IMR-90 (cell line): Measurements from ENCODE around the gene GPR137. TPM values are rescaled to one million over a fixed set of nuclear protein-coding genes. Genes with fewer than 3 reads are reported as not detected.

Source experiments
- ATAC-seq: fragments of 200-7000 bp; cut with Tn5 transposase; 2 replicates; pipeline ENCODE4 v1.9.1; 2020; ENCODE audit warnings: low read depth, mild to moderate bottlenecking, moderate library complexity
- BruUV-seq: library from RNA; stranded (reverse); fragments of 400-500 nt; replicated peaks from 2 replicates; lab custom pipeline; 2021; lab: Mats Ljungman, UMichigan
- CTCF ChIA-PET: fragments of 300-600 bp; formaldehyde crosslinking; extraction: SDS; loops from one replicate; lab custom pipeline; 2021; ENCODE audit warnings: antibody characterized with exemption; lab: Yijun Ruan, JAX
- POLR2A ChIA-PET: fragments of 300-600 bp; sonication (Branson Sonifier 250); formaldehyde crosslinking; loops from one replicate; lab custom pipeline; 2022; ENCODE audit warnings: antibody characterized with exemption; ENCODE audit not compliant: unreplicated experiment; lab: Charles Lee
- DNase-seq: peaks from one replicate; pipeline ENCODE4 v3.0.0; 2013
- H2AFZ ChIP-seq: replicated peaks from 2 replicates; pipeline ENCODE3; 2013; ENCODE audit warnings: low read length, mild to moderate bottlenecking; ENCODE audit not compliant: poor library complexity
- H2AK5ac ChIP-seq: 2 replicates; pipeline ENCODE4 v1.6.1; 2013; ENCODE audit warnings: low read depth, low read length, inconsistent platforms
- H2AK9ac ChIP-seq: replicated peaks from 2 replicates; pipeline ENCODE3; 2013; ENCODE audit warnings: mild to moderate bottlenecking, low read depth, low read length, moderate library complexity; ENCODE audit not compliant: poor library complexity
- H2BK120ac ChIP-seq: 2 replicates; pipeline ENCODE4 v1.6.1; 2013; ENCODE audit warnings: low read depth, low read length, inconsistent platforms
- H2BK15ac ChIP-seq: 3 replicates; pipeline ENCODE4 v1.6.1; 2013; ENCODE audit warnings: low read depth, low read length, inconsistent platforms
- H2BK20ac ChIP-seq: 2 replicates; pipeline ENCODE4 v1.6.1; 2013; ENCODE audit warnings: low read depth, mild to moderate bottlenecking, inconsistent platforms, low read length, moderate library complexity
- H2BK5ac ChIP-seq: 2 replicates; pipeline ENCODE4 v1.6.1; 2013; ENCODE audit warnings: mild to moderate bottlenecking, low read depth, low read length, inconsistent platforms; ENCODE audit not compliant: poor library complexity, severe bottlenecking
- H3K14ac ChIP-seq: replicated peaks from 2 replicates; pipeline ENCODE4 v1.6.1; 2013; ENCODE audit warnings: low read depth, low read length, inconsistent platforms
- H3K18ac ChIP-seq: 2 replicates; pipeline ENCODE4 v1.6.1; 2013; ENCODE audit warnings: low read depth, low read length, control low read depth
- H3K23ac ChIP-seq: 2 replicates; pipeline ENCODE4 v1.6.1; 2013; ENCODE audit warnings: low read depth, low read length, inconsistent platforms
- H3K27ac ChIP-seq: 2 replicates; pipeline ENCODE4 v1.5.1; 2013; ENCODE audit warnings: mild to moderate bottlenecking, control low read depth, low read length; ENCODE audit not compliant: insufficient read depth
- H3K27me3 ChIP-seq: 2 replicates; pipeline ENCODE4 v1.6.1; 2013; ENCODE audit warnings: low read length; ENCODE audit not compliant: control insufficient read depth, insufficient read depth
- H3K36me3 ChIP-seq: 2 replicates; pipeline ENCODE4 v1.6.1; 2013; ENCODE audit warnings: low read length, mixed read lengths; ENCODE audit not compliant: control insufficient read depth, insufficient read depth
- H3K4ac ChIP-seq: 2 replicates; pipeline ENCODE4 v1.6.1; 2013; ENCODE audit warnings: low read depth, low read length, inconsistent platforms
- H3K4me1 ChIP-seq: 2 replicates; pipeline ENCODE4 v1.6.1; 2013; ENCODE audit warnings: low read length, mixed read lengths; ENCODE audit not compliant: control insufficient read depth, insufficient read depth
- H3K4me2 ChIP-seq: 2 replicates; pipeline ENCODE4 v1.6.1; 2013; ENCODE audit warnings: low read depth, mild to moderate bottlenecking, control low read depth, low read length, moderate library complexity
- H3K4me3 ChIP-seq: 2 replicates; pipeline ENCODE4 v1.5.1; 2013; ENCODE audit warnings: low read depth, mild to moderate bottlenecking, control low read depth, low read length, moderate library complexity; ENCODE audit not compliant: insufficient read depth
- H3K56ac ChIP-seq: 2 replicates; pipeline ENCODE4 v1.6.1; 2013; ENCODE audit warnings: low read length, inconsistent platforms; ENCODE audit not compliant: insufficient read depth; ENCODE audit errors: extremely low read depth
- H3K79me1 ChIP-seq, 2 experiments: 2 replicates each; pipeline ENCODE4 v1.6.1; 2013; ENCODE audit warnings: low read length in 2 of 2, inconsistent platforms in 1 of 2, low read depth in 1 of 2
- H3K9ac ChIP-seq: 2 replicates; pipeline ENCODE4 v1.6.1; 2013; ENCODE audit warnings: low read depth, low read length, control low read depth
- H3K9me1 ChIP-seq: 2 replicates; pipeline ENCODE4 v1.6.1; 2013; ENCODE audit warnings: low read length, inconsistent platforms; ENCODE audit not compliant: insufficient read depth
- H3K9me3 ChIP-seq: 2 replicates; pipeline ENCODE4 v1.6.1; 2013; ENCODE audit warnings: low read length; ENCODE audit not compliant: control insufficient read depth, insufficient read depth
- H4K20me1 ChIP-seq: 2 replicates; pipeline ENCODE4 v1.6.1; 2013; ENCODE audit warnings: low read length, inconsistent platforms; ENCODE audit not compliant: insufficient read depth
- H4K5ac ChIP-seq: 2 replicates; pipeline ENCODE4 v1.6.1; 2013; ENCODE audit warnings: mild to moderate bottlenecking, low read depth, low read length, control low read depth
- H4K8ac ChIP-seq, 2 experiments: 2 replicates each; pipeline ENCODE4 v1.6.1; 2013; ENCODE audit warnings: low read depth in 2 of 2, low read length in 2 of 2, control low read depth in 1 of 2, inconsistent platforms in 1 of 2
- H4K91ac ChIP-seq: 2 replicates; pipeline ENCODE4 v1.6.1; 2013; ENCODE audit warnings: low read depth, low read length, inconsistent platforms; ENCODE audit not compliant: insufficient read depth
- CEBPB ChIP-seq: IDR thresholded peaks from 2 replicates; pipeline ENCODE4 v1.6.1; 2012; ENCODE audit warnings: low read depth, low read length, improper control_type of control experiment
- MAFK ChIP-seq: IDR thresholded peaks from 2 replicates; pipeline ENCODE4 v1.6.1; 2012; ENCODE audit warnings: low read depth, low read length, improper control_type of control experiment
- WGBS, 2 experiments: methylation state at CpG; one replicate each; pipeline versions ENCODE4 v1.1.5 to v1.1.7; 2013; ENCODE audit warnings: missing lambda C conversion rate in 2 of 2; ENCODE audit not compliant: insufficient read length in 1 of 2; ENCODE audit errors: extremely low coverage in 2 of 2; 5-methylcytosine and 5-hydroxymethylcytosine counted together
- dilution Hi-C: fragments of 300-500 bp; cut with HindIII; formaldehyde crosslinking; loops from one replicate; pipeline ENCODE4 v1.14.3; 2018; ENCODE audit warnings: low sequenced_read_pairs; ENCODE audit not compliant: unreplicated experiment
- in situ Hi-C: fragments of 300-500 bp; cut with MboI; formaldehyde crosslinking; loops from 3 replicates; pipeline ENCODE4 v1.14.3; 2019; ENCODE audit warnings: low sequenced_read_pairs, inconsistent platforms, mixed read lengths
- intact Hi-C: fragments of 100-400 bp; cut with micrococcal nuclease; formaldehyde crosslinking; loops from 2 replicates; pipeline ENCODE4 v1.10.0; 2022
- polyA plus RNA-seq, 3 experiments: library from polyadenylated mRNA; depleted of rRNA; stranded (reverse); fragments of >200 nt; gene quantifications; 2 replicates each; pipeline ENCODE4 v1.2.3, GENCODE V29; 2012; ENCODE audit warnings: low replicate concordance in 1 of 3
- total RNA-seq: library from RNA; depleted of rRNA; stranded (reverse); fragments of >200 nt; gene quantifications from 2 replicates; pipeline ENCODE4 v1.2.3, GENCODE V29; 2012

Gene GPR137
- total and polyA plus RNA-seq, 2 of the 4 experiments (the other 2 are of a cell fraction), result 3.6 to 26.0 TPM

GRCh38 chr11:64295760-64296159 lies 10.1 kb downstream of the GPR137 start:
- CTCF ChIA-PET, result no interaction called here
- Histone ChIP-seq H3K79me1 (no peaks in the 10 kb centered on the region), H3K27me3 (peaks cover 98% of the 10 kb centered on the region)

More at GRCh38 chr11:64295760-64296159, 10.1 kb downstream of the GPR137 start:
- H2AK5ac ChIP-seq, result no peak overlapping the region
- H3K23ac ChIP-seq, result no peak overlapping the region
- H3K4ac ChIP-seq, result no peak overlapping the region
- H2AK9ac ChIP-seq, result no peak overlapping the region
- H4K8ac ChIP-seq, result no peak overlapping the region
- no TSS peak for BruUV-seq
- no peak overlapping the region for H3K56ac ChIP-seq
- DNase-seq, result no peak
- no peak overlapping the region for H4K5ac ChIP-seq
- POLR2A ChIA-PET, result no interaction called here
- no peak overlapping the region for H2BK15ac ChIP-seq
- H3K9ac ChIP-seq, result no peak overlapping the region
- ATAC-seq, result no peak
- H2BK120ac ChIP-seq, result no peak overlapping the region
- no peak overlapping the region for H3K4me3 ChIP-seq
- H2AFZ ChIP-seq, result no peak overlapping the region
- H3K4me1 ChIP-seq, result peaks cover 7% of the 10 kb centered on the region
- WGBS, 2 experiments, result no CpG with 5 or more reads among the region's 4 CpGs
- no peak for TF ChIP-seq CEBPB
- TF ChIP-seq MAFK, result no peak
- H2BK20ac ChIP-seq, result no peak overlapping the region
- H3K18ac ChIP-seq, result no peak overlapping the region
- H4K91ac ChIP-seq, result no peak overlapping the region
- intact Hi-C loops (no loop called here), in situ Hi-C loops (no loop called here), dilution Hi-C loops (no loop called here)
- no peak overlapping the region for H3K14ac ChIP-seq
- H3K9me1 ChIP-seq, result no peaks in the 10 kb centered on the region
- peaks cover 7% of the 10 kb centered on the region; the same call in 1 of the 2 replicates for H4K20me1 ChIP-seq
- H3K36me3 ChIP-seq, result no peaks in the 10 kb centered on the region
- H3K9me3 ChIP-seq, result no peaks in the 10 kb centered on the region
- H3K27ac ChIP-seq, result no peak overlapping the region
- H3K4me2 ChIP-seq, result no peak overlapping the region
- no peak overlapping the region for H2BK5ac ChIP-seq
